OCI-LY7 (cell line): ENCODE results near the gene HOXC9. TPM values are rescaled to one million over a fixed set of nuclear protein-coding genes. Genes with fewer than 3 reads are reported as not detected.

Experiments used
- BruUV-seq: library from RNA; stranded (reverse); fragments of 400-500 nt; replicated peaks from 2 replicates; lab custom pipeline; 2021; lab: Mats Ljungman, UMichigan
- CTCF ChIA-PET: fragments of 300-600 bp; sonication (Branson Sonifier 250); formaldehyde crosslinking; loops from one replicate; lab custom pipeline; 2022; ENCODE audit warnings: antibody characterized with exemption; ENCODE audit not compliant: unreplicated experiment; lab: Charles Lee
- POLR2A ChIA-PET: fragments of 300-600 bp; sonication (Branson Sonifier 250); formaldehyde crosslinking; loops from one replicate; lab custom pipeline; 2022; ENCODE audit warnings: antibody characterized with exemption; lab: Charles Lee
- DNase-seq: peaks from one replicate; pipeline ENCODE4 v3.0.0-alpha.2; 2015; ENCODE audit warnings: low spot score
- H2AFZ ChIP-seq: fragments of 200-600 bp; sonication (generic), shearing (Covaris generic); 2 replicates; pipeline ENCODE4 v1.6.1; 2014; ENCODE audit warnings: mild to moderate bottlenecking, antibody characterized with exemption, low read length, moderate library complexity
- H3K27ac ChIP-seq: fragments of 200-600 bp; sonication (generic); 2 replicates; pipeline ENCODE4 v1.5.1; 2014; ENCODE audit warnings: mixed run types, low read depth, mild to moderate bottlenecking, moderate library complexity, low read length, inconsistent platforms; ENCODE audit not compliant: poor library complexity, severe bottlenecking
- H3K36me3 ChIP-seq: fragments of 200-600 bp; sonication (generic); 2 replicates; pipeline ENCODE4 v1.6.1; 2014; ENCODE audit warnings: mild to moderate bottlenecking, antibody characterized with exemption, low read length, moderate library complexity, mixed read lengths; ENCODE audit not compliant: insufficient read depth
- H3K4me1 ChIP-seq: fragments of 200-600 bp; sonication (generic); 2 replicates; pipeline ENCODE4 v1.5.1; 2014; ENCODE audit warnings: mild to moderate bottlenecking, low read length; ENCODE audit not compliant: insufficient read depth, poor library complexity, severe bottlenecking
- H3K4me2 ChIP-seq: fragments of 200-600 bp; sonication (generic); 2 replicates; pipeline ENCODE4 v1.6.1; 2014; ENCODE audit warnings: mild to moderate bottlenecking, low read length
- H3K4me3 ChIP-seq: fragments of 200-600 bp; sonication (generic); 2 replicates; pipeline ENCODE4 v1.5.1; 2014; ENCODE audit warnings: mild to moderate bottlenecking, low read depth, low read length; ENCODE audit not compliant: poor library complexity, severe bottlenecking
- H3K79me2 ChIP-seq: fragments of 200-600 bp; sonication (generic); 2 replicates; pipeline ENCODE4 v1.6.1; 2016; ENCODE audit warnings: low read depth, mild to moderate bottlenecking, low read length, moderate library complexity, mixed read lengths; ENCODE audit not compliant: insufficient read depth
- H3K9me2 ChIP-seq: fragments of 200-600 bp; sonication (generic); 2 replicates; pipeline ENCODE4 v1.6.1; 2016; ENCODE audit warnings: mild to moderate bottlenecking, low read length, mixed read lengths; ENCODE audit not compliant: insufficient read depth
- H3K9me3 ChIP-seq: fragments of 200-600 bp; sonication (generic); 2 replicates; pipeline ENCODE4 v1.6.1; 2014; ENCODE audit warnings: mild to moderate bottlenecking, mixed run types, low read length, mixed read lengths
- H4K20me1 ChIP-seq: fragments of 200-600 bp; sonication (generic); 2 replicates; pipeline ENCODE4 v1.6.1; 2014; ENCODE audit warnings: mild to moderate bottlenecking, antibody characterized with exemption, low read length, moderate library complexity, mixed read lengths; ENCODE audit not compliant: insufficient read depth
- CTCF ChIP-seq: fragments of 200-600 bp; sonication (generic); conservative IDR thresholded peaks from 2 replicates; pipeline ENCODE4 v1.5.1; 2014; ENCODE audit warnings: mild to moderate bottlenecking, antibody characterized with exemption, low read length, moderate library complexity, mixed read lengths
- EZH2phosphoT487 ChIP-seq: fragments of 200-600 bp; sonication (generic); IDR thresholded peaks from 2 replicates; pipeline ENCODE4 v1.6.1; 2018; ENCODE audit warnings: low read depth, borderline replicate concordance, mild to moderate bottlenecking, mixed run types, antibody characterized with exemption, low read length, moderate library complexity, mixed read lengths
- intact Hi-C: fragments of 100-400 bp; cut with micrococcal nuclease; formaldehyde crosslinking; loops from one replicate; pipeline ENCODE4 v1.10.0; 2022; ENCODE audit not compliant: unreplicated experiment
- total RNA-seq, 2 experiments: library from RNA; depleted of rRNA in 1 of 2; stranded (reverse); fragments of >200 nt in 1 of 2; shearing (Covaris generic) in 1 of 2; gene quantifications; 2 replicates each; pipeline ENCODE4 v1.2.3, GENCODE V29; 2014 to 2022

HOXC9 gene
- total RNA-seq, 2 experiments from 2014 or later = 0.42 TPM; not detected in 1

- no peaks in the 10 kb centered on the region for H4K20me1 ChIP-seq
- H3K27ac ChIP-seq = no peak overlapping the region
- TF ChIP-seq CTCF (no peak), EZH2phosphoT487 (no peak)
- H3K79me2 ChIP-seq = no peaks in the 10 kb centered on the region
- no peak overlapping the region for H3K4me2 ChIP-seq
- intact Hi-C loops = no loop called here
- DNase-seq = no peak
- POLR2A ChIA-PET = interaction anchor here (0.6 to 1.0 kb wide), 2 partner anchors 9 to 215 kb away, joined by 3 read pairs; no protein-coding TSS in a partner anchor
- H3K9me2 ChIP-seq = no peaks in the 10 kb centered on the region
- H3K36me3 ChIP-seq = no peaks in the 10 kb centered on the region
- no peaks in the 10 kb centered on the region for H3K9me3 ChIP-seq
- peaks cover 33% of the 10 kb centered on the region for H3K4me1 ChIP-seq
- BruUV-seq = no TSS peak
- CTCF ChIA-PET = interaction anchor here (0.5 to 0.6 kb wide), 2 partner anchors 16 to 63 kb away, joined by 3 read pairs; partner anchors contain the start of gene HOXC4
- H2AFZ ChIP-seq = no peak overlapping the region
- no peak overlapping the region for H3K4me3 ChIP-seq
These were observed 8.9 kb upstream of the HOXC9 start for GRCh38 chr12:53991077-53991460.

GRCh38 chr12:53992377-53992889, 7.5 kb upstream of the HOXC9 start:
- Histone ChIP-seq H3K27ac (no peak overlapping the region), H3K36me3 (no peaks in the 10 kb centered on the region), H3K79me2 (no peaks in the 10 kb centered on the region), H3K4me1 (peaks cover 27% of the 10 kb centered on the region), H3K4me2 (no peak overlapping the region), H2AFZ (no peak overlapping the region), H3K9me3 (no peaks in the 10 kb centered on the region), H3K9me2 (no peaks in the 10 kb centered on the region), H4K20me1 (no peaks in the 10 kb centered on the region), H3K4me3 (no peak overlapping the region)
- intact Hi-C loops = no loop called here
- TF ChIP-seq EZH2phosphoT487 = no peak
- TF ChIP-seq CTCF = no peak
- CTCF ChIA-PET = no interaction called here
- no peak for DNase-seq
- no TSS peak for BruUV-seq
- POLR2A ChIA-PET = interaction anchor here (0.6 kb wide), 3 partner anchors 72 to 299 kb away, joined by 3 read pairs; no protein-coding TSS in a partner anchor

GRCh38 chr12:53993162-53994008, 6.6 kb upstream of the HOXC9 start:
- no peak overlapping the region for H2AFZ ChIP-seq
- H3K9me2 ChIP-seq = no peaks in the 10 kb centered on the region
- no peak overlapping the region for H3K4me3 ChIP-seq
- no peak overlapping the region for H3K4me2 ChIP-seq
- H3K36me3 ChIP-seq = no peaks in the 10 kb centered on the region
- no peaks in the 10 kb centered on the region for H3K9me3 ChIP-seq
- ChIA-PET CTCF (no interaction called here), POLR2A (no interaction called here)
- TF ChIP-seq CTCF (no peak), EZH2phosphoT487 (no peak)
- H3K4me1 ChIP-seq = peaks cover 18% of the 10 kb centered on the region
- H3K79me2 ChIP-seq = no peaks in the 10 kb centered on the region
- intact Hi-C loops = no loop called here
- DNase-seq = no peak
- no peak overlapping the region for H3K27ac ChIP-seq
- BruUV-seq = no TSS peak
- no peaks in the 10 kb centered on the region for H4K20me1 ChIP-seq
